PFSK-1 (cell line): ENCODE measurements around the gene GSS.

ENCODE experiments used
- FOXP2 ChIP-seq: optimal IDR thresholded peaks from 2 replicates; pipeline ENCODE3; 2011; ENCODE audit warnings: borderline replicate concordance, control low read depth, inconsistent platforms; ENCODE audit not compliant: insufficient read depth; ENCODE audit errors: extremely low read length, extremely low read depth
- POLR2AphosphoS5 ChIP-seq: IDR thresholded peaks from 2 replicates; pipeline ENCODE4 v1.6.1; 2012; ENCODE audit warnings: low read depth, mild to moderate bottlenecking, control low read depth, low read length, moderate library complexity
- TF ChIP-seq, protein P1 (sequence below), 2 experiments: IDR thresholded peaks; 2 replicates each; pipeline versions ENCODE4 v1.6.1 to v1.8.0; 2011 to 2012; ENCODE audit warnings: low read depth in 2 of 2, low read length in 2 of 2, control low read depth in 1 of 2, inconsistent platforms in 1 of 2, mild to moderate bottlenecking in 1 of 2, moderate library complexity in 1 of 2; ENCODE audit not compliant: insufficient read depth in 1 of 2

DNA sequence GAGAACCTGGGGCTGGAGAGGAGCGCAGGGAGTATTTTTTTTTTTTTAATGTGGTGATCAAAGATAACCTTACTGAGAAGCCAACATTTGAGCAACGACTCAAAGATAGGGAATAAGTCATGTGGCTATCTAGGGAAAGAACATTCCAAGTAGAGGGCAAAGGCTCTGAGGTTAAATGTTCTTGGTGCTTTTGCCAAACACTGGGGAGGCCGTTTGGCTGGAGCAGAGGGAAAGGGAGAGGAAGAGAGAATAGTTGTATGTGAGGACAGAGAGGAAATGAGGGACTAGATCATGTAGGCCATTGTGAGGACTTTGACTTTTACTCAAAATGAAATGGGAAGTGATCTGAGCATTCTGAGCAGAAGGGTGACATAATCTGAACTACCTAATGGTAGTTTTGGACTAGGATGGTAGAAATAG lies 51.4 kb downstream of the GSS start:
- TF ChIP-seq, protein P1, sequence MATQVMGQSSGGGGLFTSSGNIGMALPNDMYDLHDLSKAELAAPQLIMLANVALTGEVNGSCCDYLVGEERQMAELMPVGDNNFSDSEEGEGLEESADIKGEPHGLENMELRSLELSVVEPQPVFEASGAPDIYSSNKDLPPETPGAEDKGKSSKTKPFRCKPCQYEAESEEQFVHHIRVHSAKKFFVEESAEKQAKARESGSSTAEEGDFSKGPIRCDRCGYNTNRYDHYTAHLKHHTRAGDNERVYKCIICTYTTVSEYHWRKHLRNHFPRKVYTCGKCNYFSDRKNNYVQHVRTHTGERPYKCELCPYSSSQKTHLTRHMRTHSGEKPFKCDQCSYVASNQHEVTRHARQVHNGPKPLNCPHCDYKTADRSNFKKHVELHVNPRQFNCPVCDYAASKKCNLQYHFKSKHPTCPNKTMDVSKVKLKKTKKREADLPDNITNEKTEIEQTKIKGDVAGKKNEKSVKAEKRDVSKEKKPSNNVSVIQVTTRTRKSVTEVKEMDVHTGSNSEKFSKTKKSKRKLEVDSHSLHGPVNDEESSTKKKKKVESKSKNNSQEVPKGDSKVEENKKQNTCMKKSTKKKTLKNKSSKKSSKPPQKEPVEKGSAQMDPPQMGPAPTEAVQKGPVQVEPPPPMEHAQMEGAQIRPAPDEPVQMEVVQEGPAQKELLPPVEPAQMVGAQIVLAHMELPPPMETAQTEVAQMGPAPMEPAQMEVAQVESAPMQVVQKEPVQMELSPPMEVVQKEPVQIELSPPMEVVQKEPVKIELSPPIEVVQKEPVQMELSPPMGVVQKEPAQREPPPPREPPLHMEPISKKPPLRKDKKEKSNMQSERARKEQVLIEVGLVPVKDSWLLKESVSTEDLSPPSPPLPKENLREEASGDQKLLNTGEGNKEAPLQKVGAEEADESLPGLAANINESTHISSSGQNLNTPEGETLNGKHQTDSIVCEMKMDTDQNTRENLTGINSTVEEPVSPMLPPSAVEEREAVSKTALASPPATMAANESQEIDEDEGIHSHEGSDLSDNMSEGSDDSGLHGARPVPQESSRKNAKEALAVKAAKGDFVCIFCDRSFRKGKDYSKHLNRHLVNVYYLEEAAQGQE (IDR thresholded peaks at IDR 0.05; ENCODE audit: insufficient read depth in 1 of 2, low read depth in 2 of 2, low read length in 2 of 2), result no peak
- no peak for TF ChIP-seq FOXP2
- no peak for TF ChIP-seq POLR2AphosphoS5
